Right cardiac atrium (tissue), 5 donors: ENCODE data around the gene KRT4. TPM values are rescaled to one million over a fixed set of nuclear protein-coding genes. Genes with fewer than 3 reads are reported as not detected.

Experiments
- ATAC-seq, 2 donors: fragments of 200-7000 bp; cut with Tn5 transposase; one replicate each; pipeline versions ENCODE4 v1.8.0 to v1.9.1; 2020; ENCODE audit warnings: moderate library complexity in 2 of 2, mild to moderate bottlenecking in 1 of 2
- DNase-seq, 3 donors: peaks; one replicate each; pipeline ENCODE4 v3.0.0-alpha.2; 2020
- H3K27ac ChIP-seq: one replicate; pipeline ENCODE4 v1.5.1; 2013; ENCODE audit warnings: mild to moderate bottlenecking, low read length, control low read depth, moderate library complexity
- H3K27me3 ChIP-seq: one replicate; pipeline ENCODE4 v1.6.1; 2013; ENCODE audit not compliant: control insufficient read depth, insufficient read depth
- H3K4me1 ChIP-seq: one replicate; pipeline ENCODE4 v1.6.1; 2013; ENCODE audit warnings: low read length; ENCODE audit not compliant: control insufficient read depth, insufficient read depth
- H3K4me3 ChIP-seq: one replicate; pipeline ENCODE4 v1.5.1; 2013; ENCODE audit warnings: low read length, control low read depth
- H3K9me3 ChIP-seq: one replicate; pipeline ENCODE4 v1.6.1; 2013; ENCODE audit warnings: low read length; ENCODE audit not compliant: control insufficient read depth
- WGBS: extraction: QIAGEN DNeasy Blood & Tissue Kit; methylation state at CpG from one replicate; pipeline ENCODE4 v1.1.7; 2013; 5-methylcytosine and 5-hydroxymethylcytosine counted together
- intact Hi-C, 4 donors: fragments of 100-400 bp; cut with DNase I; formaldehyde crosslinking; loops; one replicate each; pipeline versions ENCODE4 v1.11.0 to v1.14.0; 2022 to 2023
- polyA plus RNA-seq: library from polyadenylated mRNA; stranded (reverse); fragments of 200-250 nt; gene quantifications from one replicate; pipeline ENCODE4 v1.2.3, GENCODE V29; 2013
- total RNA-seq, 4 donors: library from RNA; stranded (reverse); fragmentation: NEBNext Ultra II Directional; extraction: Animal tissue kit (Norgen Biotek cat#: 25700); gene quantifications; one replicate each; pipeline ENCODE4 v1.2.1, GENCODE V29; 2021
- donor health status: healthy with polysubstance abuse.
- donor health status: DM: no; HTN: yes; CAD: no.
- donor health status: DM: no; HTN: no; CAD: no.
- donor health status: DM: no; HTN: yes; CAD: no; lungs with severe emphysema.
- donor health status: DM: yes; HTN: yes; CAD: no.

The KRT4 gene
- total and polyA plus RNA-seq, 5 donors = 0.20 TPM; not detected in 4

- H3K27ac ChIP-seq = no peak overlapping the region
- WGBS = 83% methylated on average over 4 of the region's 4 CpGs
- intact Hi-C loops = no loop called here
- DNase-seq (no peak), ATAC-seq (no peak)
- no peaks in the 10 kb centered on the region for H3K4me1 ChIP-seq
- no peaks in the 10 kb centered on the region for H3K9me3 ChIP-seq
- H3K4me3 ChIP-seq = no peak overlapping the region
- H3K27me3 ChIP-seq = no peaks in the 10 kb centered on the region
Measured at GRCh38 chr12:52772188-52772587, 41.7 kb downstream of the KRT4 start.

- Histone ChIP-seq H3K27me3 (no peaks in the 10 kb centered on the region), H3K27ac (no peak overlapping the region), H3K4me1 (no peaks in the 10 kb centered on the region), H3K4me3 (no peak overlapping the region), H3K9me3 (no peaks in the 10 kb centered on the region)
- 79% methylated on average over 4 of the region's 4 CpGs for WGBS
- DNase-seq (no peak), ATAC-seq (no peak)
- intact Hi-C loops = no loop called here
Measured at GRCh38 chr12:52771505-52771904, 42.4 kb downstream of the KRT4 start.

DNA sequence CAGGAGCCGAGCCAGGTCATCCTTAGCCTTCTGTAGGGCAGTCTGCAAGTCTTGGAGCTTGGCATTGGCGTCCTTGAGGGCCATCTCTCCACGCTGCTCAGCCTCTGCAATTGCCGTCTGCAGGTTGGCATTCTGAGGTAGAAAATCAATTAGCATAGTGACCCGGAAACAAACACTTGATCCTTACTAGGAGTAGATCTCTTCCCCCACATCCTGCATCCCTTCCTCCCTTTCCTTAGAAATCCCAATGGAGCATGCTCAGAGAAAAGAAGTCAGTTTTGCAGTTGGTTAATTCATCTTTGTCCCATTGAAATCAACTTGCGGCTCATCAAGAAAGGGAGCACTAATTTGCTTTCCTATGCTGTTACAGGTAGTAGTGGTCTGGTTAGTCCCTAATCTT is 42.8 kb downstream of the KRT4 start:
- ATAC-seq (no peak), DNase-seq (no peak)
- H3K4me1 ChIP-seq = no peaks in the 10 kb centered on the region
- no peak overlapping the region for H3K27ac ChIP-seq
- WGBS = 76% methylated on average over 6 of the region's 6 CpGs
- intact Hi-C loops = no loop called here
- no peaks in the 10 kb centered on the region for H3K9me3 ChIP-seq
- H3K27me3 ChIP-seq = no peaks in the 10 kb centered on the region
- no peak overlapping the region for H3K4me3 ChIP-seq

GRCh38 chr12:52769946-52770345 is 44.0 kb downstream of the KRT4 start:
- H3K27ac ChIP-seq = no peak overlapping the region
- ATAC-seq = no peak
- intact Hi-C loops = no loop called here
- no peaks in the 10 kb centered on the region for H3K27me3 ChIP-seq
- no peaks in the 10 kb centered on the region for H3K9me3 ChIP-seq
- no peak for DNase-seq
- H3K4me1 ChIP-seq = no peaks in the 10 kb centered on the region
- H3K4me3 ChIP-seq = no peak overlapping the region

DNA sequence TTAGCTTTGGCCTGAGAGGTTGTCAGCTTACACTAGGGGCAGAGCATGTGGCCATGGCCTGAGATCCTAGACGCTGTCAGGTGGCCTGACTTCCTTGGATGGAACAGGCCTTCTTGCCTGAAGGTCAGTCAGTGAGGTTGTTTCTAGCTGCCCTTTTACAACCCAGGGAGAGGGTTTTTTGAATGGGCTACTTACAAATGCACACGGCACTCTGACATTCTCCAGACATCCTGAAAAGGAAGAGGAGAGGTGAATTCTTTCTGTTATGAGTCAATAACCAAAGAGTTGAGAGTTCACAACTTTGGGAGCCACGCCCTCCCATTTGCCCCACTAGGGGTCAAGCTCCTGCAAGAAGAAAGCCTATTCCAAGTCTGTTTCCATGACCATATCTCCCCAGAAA is 44.6 kb downstream of the KRT4 start:
- H3K4me1 ChIP-seq = no peaks in the 10 kb centered on the region
- no peak overlapping the region for H3K4me3 ChIP-seq
- DNase-seq (no peak), ATAC-seq (no peak)
- no peak overlapping the region for H3K27ac ChIP-seq
- no peaks in the 10 kb centered on the region for H3K27me3 ChIP-seq
- intact Hi-C loops = no loop called here
- no peaks in the 10 kb centered on the region for H3K9me3 ChIP-seq
- WGBS = 69% methylated on average over 3 of the region's 3 CpGs

DNA sequence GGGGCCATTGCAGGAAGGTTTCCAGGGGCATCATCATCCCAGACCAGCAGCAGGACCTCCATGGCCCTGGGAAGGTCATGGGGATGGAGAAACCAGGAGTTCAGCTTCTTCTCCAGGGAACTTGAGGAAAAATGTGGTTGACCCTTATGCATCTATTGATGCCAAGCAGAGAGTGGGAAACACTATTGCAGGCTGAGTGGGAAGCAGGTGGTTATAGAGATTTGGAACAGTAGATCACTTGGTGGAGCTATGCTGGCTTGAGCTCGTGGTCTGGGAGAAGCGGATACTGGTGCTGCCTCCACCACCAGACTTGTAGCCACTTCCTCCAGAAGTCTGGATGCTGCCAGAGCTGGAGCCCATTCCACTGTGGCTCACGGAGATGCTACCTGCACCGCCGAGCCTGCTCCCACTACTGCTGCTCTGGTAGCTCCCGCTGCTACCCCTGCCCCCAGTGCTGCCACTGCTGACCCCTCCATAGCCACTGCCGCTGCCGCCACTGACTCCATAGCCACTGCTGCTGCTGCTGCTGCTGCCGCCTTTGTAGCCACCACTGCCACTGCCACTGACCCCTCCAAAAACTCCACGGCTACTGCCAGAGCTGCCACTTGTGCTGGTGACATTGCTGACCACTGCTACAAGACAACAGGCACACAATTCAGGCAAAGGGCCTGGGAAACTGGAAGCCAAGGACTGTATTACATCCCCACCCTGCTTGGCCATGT is 45.3 kb downstream of the KRT4 start:
- Histone ChIP-seq H3K27ac (no peak overlapping the region), H3K4me1 (no peaks in the 10 kb centered on the region), H3K4me3 (no peak overlapping the region), H3K27me3 (no peaks in the 10 kb centered on the region), H3K9me3 (no peaks in the 10 kb centered on the region)
- intact Hi-C loops = no loop called here
- 82% methylated on average over 10 of the region's 10 CpGs for WGBS
- ATAC-seq (no peak), DNase-seq (no peak)

DNA sequence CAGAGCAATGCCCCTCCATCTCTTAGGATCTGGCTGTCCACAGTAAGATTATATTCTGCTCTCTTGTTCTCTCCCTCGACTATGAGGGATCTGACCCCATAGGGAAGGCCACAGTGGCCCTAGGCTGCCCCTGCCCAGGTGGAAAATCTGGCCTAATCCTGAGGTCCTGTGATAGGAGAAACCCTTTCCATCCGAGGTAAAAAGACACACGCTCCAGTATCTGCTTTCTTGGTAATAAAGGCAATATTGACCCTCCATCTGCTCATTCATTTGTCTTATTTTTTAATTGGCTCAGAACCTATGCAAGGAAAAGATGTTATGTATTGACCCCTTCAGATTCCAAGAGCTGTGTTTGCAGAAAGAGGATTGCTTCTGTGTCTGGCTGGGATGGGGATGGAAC is 46.5 kb downstream of the KRT4 start:
- Histone ChIP-seq H3K27ac (no peak overlapping the region), H3K9me3 (no peaks in the 10 kb centered on the region), H3K27me3 (no peaks in the 10 kb centered on the region), H3K4me3 (no peak overlapping the region), H3K4me1 (no peaks in the 10 kb centered on the region)
- DNase-seq (no peak), ATAC-seq (no peak)
- 30% methylated on average over 3 of the region's 3 CpGs for WGBS
- intact Hi-C loops = no loop called here

DNA sequence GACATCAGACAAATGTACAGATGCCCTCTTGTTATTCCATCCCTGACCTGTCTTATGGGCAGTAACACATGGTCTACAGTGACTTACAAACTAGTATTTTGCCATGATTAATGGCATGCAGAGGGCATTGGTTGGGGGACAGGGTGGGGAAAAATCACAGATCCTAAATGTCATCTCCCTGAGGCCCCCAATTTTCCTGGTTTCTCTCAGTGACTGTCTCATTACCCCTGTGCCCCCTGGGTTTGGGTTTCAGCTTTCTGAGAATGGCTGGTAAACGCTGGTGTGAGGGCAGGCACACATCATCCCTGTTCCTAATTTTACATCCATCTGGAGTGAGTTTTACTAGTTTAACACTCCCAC is 46.9 kb downstream of the KRT4 start:
- Histone ChIP-seq H3K27ac (no peak overlapping the region), H3K27me3 (no peaks in the 10 kb centered on the region), H3K4me3 (no peak overlapping the region), H3K4me1 (no peaks in the 10 kb centered on the region), H3K9me3 (no peaks in the 10 kb centered on the region)
- DNase-seq (no peak), ATAC-seq (no peak)
- intact Hi-C loops = no loop called here
- WGBS = 83% methylated on average over 1 of the region's 1 CpG

DNA sequence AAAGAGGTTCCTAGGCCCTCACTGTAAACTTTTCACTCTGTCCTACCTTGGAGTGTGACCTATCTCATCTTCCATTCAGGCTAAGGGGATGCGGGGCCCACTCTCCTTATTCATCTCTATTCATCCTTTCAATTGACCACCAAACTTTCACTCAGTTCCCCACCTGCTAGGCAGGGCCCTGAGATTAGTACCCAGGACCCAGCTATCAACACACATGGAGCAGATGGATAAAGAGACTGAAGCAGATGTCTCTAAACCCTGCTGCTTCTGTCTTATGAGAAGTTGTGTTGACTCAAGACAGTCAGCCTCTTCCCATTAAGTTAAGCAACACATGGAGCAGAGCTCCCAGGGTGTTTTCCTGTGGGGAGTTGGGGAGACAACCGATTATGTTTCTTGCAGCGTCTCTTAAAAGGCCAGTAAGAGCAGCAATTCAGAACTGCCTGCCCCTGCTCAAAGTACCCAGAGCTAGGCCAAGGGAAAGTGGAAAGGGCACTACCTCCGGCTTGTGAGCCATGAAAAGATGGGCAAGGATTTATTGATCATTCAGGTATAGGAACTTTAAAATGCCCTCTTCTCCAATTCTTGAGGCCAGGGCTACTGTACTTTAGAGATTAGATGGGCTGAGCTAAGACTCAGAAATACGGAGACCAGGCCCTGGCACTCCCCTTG is 47.4 kb downstream of the KRT4 start:
- intact Hi-C loops = no loop called here
- H3K4me1 ChIP-seq = no peaks in the 10 kb centered on the region
- DNase-seq = no peak
- no peaks in the 10 kb centered on the region for H3K27me3 ChIP-seq
- no peaks in the 10 kb centered on the region for H3K9me3 ChIP-seq
- H3K27ac ChIP-seq = no peak overlapping the region
- WGBS = 84% methylated on average over 5 of the region's 5 CpGs
- H3K4me3 ChIP-seq = no peak overlapping the region
- ATAC-seq = no peak

DNA sequence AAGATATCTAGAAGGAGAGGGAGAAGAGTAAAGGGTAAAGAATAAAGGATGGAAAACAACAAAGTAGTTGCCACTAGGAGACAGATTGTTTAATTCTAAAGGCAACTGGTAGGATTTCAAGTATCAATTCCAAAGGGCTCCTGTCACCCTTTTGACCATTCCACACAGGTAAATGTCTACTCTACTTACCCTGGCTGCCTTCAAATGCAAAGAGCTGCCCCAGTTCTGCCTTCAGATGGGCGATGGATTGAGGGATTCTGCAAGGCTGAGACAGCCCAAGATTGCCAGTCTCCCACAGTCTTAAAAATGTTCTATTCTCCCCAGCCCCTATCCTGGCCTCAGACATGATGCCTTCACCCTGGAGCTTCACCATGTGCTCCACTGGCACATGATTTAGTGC is 48.2 kb downstream of the KRT4 start:
- no peak overlapping the region for H3K4me3 ChIP-seq
- intact Hi-C loops = no loop called here
- 43% methylated on average over 1 of the region's 1 CpG for WGBS
- H3K27me3 ChIP-seq = no peaks in the 10 kb centered on the region
- no peaks in the 10 kb centered on the region for H3K4me1 ChIP-seq
- H3K9me3 ChIP-seq = no peaks in the 10 kb centered on the region
- no peak for DNase-seq
- ATAC-seq = no peak
- no peak overlapping the region for H3K27ac ChIP-seq

DNA sequence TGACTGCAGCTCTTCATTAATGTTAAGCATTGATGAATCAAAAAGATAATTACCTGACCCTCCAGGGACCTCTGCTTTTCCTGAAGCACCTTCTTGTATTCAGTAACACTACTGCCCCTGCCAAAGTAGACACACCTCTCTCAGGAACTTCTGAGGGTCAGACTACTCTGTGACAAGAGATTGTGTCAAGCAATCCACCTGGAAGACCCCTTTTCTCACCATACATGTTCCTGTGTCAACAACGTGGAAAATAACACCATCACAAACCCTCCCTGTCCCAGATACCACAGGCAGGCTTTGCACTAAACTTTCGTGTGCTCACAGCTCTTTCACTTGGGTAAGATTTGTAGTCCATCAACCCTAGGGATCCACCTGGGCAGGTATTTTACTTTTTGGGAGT is 49.9 kb downstream of the KRT4 start:
- intact Hi-C loops = no loop called here

More for the DNA sequence above, 49.9 kb downstream of the KRT4 start:
- ATAC-seq (no peak), DNase-seq (no peak)
- H3K27ac ChIP-seq = no peak overlapping the region
- H3K4me1 ChIP-seq = no peaks in the 10 kb centered on the region
- 75% methylated on average over 2 of the region's 2 CpGs for WGBS
- no peak overlapping the region for H3K4me3 ChIP-seq
- peaks cover 2% of the 10 kb centered on the region for H3K9me3 ChIP-seq
- H3K27me3 ChIP-seq = no peaks in the 10 kb centered on the region
